Activated CD8-positive, alpha-beta memory T cell treated with anti-CD3 and anti-CD28 coated beads for 48 hours (primary cell): ENCODE measurements around the gene B4GAT1.
"Not testable (repeated sequence)": the region's sequence is repeated elsewhere in the genome, so short reads cannot be mapped to it uniquely, and the experiment has no call there.

ENCODE experiments used
- DNase-seq, 3 experiments: peaks; one replicate each; pipeline ENCODE4 v3.0.0-alpha.2; 2020; ENCODE audit warnings: low read depth in 2 of 3, low spot score in 2 of 3

B4GAT1 gene

DNA sequence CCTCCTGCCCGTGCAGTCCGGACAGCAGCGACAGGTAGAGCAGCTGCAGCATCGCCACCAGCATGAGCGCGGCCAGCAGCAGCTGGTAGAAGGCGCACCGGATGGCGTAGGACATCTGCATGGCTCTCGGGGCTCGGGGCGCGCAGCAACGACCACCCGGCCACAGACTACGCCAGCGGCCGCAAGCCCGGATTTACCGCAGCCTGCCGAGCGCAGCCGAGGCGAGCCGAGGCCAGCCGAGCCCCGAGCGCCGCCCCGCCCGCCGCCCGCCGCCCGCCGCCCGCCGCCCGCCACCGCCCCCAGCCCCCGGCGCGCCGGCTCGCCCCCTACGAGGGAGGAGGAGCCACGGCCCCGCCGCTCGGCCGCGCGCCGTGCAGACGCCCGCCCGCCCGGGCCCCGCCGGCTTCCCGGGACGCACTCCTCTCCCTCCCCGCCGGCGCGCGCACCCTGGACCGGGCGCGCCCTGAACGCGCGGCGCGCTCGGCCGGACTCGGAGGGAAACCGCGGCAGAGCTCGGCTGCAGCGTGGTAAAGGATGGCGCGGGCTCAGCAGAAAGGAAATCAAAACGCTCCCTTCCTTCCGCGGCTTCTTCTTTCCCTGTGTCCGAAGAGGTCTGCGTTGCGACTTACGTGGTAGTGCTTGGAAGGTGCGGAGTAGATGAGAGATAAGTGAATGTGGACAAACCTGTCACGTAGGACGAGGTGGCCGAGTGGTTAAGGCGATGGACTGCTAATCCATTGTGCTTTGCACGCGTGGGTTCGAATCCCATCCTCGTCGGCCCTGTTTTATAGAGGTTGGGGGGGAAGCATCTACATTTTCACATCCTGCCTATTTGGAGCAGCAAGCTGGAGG lies at the start of gene B4GAT1:
Gene B4GAT1, minus strand, starts transcription at position 205 of the 852 bp plus-strand sequence. Its CDS starts 84 bp downstream, at position 121.
- DNase-seq, result peak; percentile 62 to 94 (median 91)

DNA sequence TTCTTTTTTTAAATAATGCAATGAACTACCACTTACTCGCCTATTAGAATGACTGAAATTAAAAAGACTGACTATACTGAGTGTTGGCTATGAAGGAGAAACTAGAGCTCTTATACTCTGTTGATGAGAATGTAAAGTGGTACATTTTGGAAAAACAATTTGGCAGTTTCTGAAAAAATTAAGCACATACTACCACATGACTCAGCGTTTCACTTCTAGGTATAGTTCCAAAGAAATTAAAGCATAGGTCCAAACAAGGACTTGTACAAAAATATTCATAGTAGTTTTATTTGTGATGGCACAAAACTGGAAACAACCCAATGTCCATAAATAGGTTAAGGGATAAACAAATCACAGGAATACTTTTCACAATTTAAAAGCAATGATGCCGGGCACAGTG lies 46.5 kb upstream of the B4GAT1 start:
- no peak for DNase-seq

- no peak for DNase-seq
These were observed 43.9 kb upstream of the B4GAT1 start for GRCh38 chr11:66391322-66391721.

- DNase-seq, result peak in 1 of 3 experiments; percentile 39
These were observed 41.5 kb upstream of the B4GAT1 start for GRCh38 chr11:66388780-66389386.

DNA sequence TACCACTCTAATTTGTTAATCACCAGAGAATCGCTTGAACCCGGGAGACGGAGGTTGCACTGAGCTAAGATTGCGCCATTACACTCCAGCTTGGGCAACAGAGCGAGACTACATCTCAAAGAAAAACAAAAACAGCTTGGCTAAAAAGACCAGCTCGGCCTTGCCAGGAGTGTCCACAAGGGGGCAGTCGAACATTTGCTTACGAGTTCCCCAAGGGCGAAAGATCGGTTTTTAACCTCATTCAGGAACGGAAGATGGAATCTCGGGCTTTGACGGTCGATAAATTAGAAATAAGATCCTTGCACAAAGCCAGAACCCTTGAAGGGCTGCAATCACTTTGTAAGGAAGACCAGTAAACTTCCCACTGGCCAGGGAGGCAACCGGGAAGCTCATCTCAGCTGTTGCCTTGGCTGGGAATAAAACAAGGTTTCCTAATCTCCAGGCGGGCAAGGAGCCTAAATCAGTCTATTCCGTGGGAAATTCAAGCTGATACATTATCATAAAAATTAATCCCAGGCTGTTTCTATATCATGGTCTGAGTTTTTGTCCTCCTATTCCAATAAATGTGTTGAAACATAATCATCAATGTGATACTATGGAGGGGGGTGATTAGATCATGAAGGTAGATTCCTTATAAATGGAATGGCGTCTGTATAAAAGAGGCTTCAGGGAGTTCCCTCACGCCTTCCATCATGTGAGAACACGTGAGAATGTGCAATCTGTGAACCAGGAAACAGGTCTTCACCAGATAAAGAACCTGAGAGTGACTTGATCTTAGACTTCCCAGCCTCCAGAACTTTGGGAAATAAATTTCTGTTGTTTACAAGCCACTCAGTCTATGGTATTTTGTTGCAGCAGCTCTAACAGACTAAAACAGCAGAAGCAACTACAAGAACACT lies 39.0 kb upstream of the B4GAT1 start:
- DNase-seq, result peak in 2 of 3 experiments; percentile 75 to 79

GRCh38 chr11:66384316-66384715 lies 36.9 kb upstream of the B4GAT1 start:
- not testable (repeated sequence) for DNase-seq

GRCh38 chr11:66380264-66380663 lies 32.8 kb upstream of the B4GAT1 start:
- DNase-seq, result not testable (repeated sequence)

DNA sequence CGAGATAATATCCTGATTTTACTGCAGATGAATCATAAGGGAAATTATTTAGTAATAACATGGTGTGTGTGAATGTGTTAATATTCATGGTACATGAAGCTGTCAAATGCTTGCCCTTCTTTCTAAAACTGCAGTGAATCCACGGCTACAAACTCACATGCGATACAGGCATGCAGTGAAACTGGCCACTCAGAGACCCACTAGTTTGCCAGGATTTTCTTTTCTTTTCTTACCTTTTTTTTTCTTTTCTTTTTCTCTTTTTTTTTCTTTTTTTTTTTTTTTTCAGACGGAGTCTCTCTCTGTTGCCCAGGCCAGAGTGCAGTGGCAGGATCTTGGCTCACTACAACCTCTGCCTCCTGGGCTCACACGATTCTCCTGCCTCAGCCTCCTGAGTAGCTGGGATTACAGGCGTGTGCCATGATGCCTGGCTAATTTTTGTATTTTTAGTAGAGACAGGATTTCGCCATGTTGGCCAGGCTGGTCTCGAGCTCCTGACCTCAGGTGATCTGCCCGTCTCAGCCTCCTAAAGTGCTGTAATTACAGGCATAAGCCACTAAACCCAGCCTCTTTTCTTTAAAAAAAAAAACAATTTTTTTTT lies 26.4 kb upstream of the B4GAT1 start:
- DNase-seq, result not testable (repeated sequence)

DNA sequence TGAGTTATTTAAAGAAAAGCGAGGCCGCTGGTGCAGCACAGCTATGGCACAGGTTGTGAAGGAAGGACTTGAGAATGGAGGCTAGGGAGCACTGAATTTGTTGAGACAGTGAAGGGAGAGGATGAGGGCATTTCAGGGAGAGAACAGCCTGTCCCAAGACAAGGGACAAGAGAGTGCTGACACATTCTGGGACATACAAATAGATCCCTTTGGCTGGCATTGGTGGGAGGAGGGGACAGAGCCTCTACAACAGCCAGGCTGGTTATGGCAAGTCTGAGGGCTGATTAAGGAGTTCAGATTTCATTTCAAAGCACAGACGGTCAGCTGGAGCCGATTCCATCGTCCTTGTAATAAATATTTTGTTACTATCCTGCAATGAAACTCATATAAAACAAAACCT lies 25.8 kb upstream of the B4GAT1 start:
- DNase-seq, result no peak

DNA sequence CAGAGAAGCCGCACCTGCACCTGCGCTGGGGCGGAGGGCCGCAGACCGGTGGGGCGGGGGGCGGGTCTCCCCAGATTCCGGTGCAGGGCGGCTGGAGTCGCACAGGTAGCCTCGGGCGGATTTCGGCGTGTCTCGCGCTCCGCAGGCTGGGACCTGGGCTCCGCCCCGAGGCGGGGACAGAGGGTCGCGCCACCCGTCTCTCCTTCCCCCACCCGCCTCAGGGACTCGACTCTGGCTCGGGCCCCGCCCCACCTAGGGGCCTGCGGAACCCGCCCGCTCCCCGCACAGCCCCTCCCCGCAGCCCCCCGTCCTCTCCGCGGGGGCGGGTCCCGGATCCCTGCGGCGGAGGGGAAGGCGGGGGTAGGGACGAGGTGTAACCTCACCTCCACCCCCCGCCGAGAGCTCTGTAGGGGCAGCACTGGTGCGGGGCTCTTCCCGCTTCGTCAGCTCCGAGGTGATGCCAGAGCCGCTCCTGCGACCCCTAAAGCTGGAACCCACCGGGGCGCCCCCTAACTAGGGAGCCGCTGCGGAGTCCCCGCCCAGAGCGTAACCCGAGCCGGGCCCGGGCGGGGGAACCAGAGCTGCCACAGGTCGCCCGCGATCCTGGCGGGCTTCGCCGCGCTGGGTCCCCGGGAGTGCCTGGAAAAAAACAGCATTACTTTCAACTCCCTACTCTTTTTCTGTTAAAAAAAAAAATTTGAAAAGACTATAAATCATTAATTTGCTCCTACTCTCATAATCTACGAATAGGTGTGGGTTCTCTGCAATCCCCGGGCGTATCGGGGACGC lies 24.4 kb upstream of the B4GAT1 start, which contains the start of gene SLC29A2:
Gene SLC29A2, minus strand, starts transcription at position 134 of the 789 bp plus-strand sequence. CDS start 169 bp downstream, outside the sequence.
- peak; percentile 39 to 65 (median 58) for DNase-seq

GRCh38 chr11:66369073-66369894 lies 21.9 kb upstream of the B4GAT1 start:
- no peak for DNase-seq

- DNase-seq, result no peak
These were observed 21.1 kb upstream of the B4GAT1 start for GRCh38 chr11:66368484-66368883.

DNA sequence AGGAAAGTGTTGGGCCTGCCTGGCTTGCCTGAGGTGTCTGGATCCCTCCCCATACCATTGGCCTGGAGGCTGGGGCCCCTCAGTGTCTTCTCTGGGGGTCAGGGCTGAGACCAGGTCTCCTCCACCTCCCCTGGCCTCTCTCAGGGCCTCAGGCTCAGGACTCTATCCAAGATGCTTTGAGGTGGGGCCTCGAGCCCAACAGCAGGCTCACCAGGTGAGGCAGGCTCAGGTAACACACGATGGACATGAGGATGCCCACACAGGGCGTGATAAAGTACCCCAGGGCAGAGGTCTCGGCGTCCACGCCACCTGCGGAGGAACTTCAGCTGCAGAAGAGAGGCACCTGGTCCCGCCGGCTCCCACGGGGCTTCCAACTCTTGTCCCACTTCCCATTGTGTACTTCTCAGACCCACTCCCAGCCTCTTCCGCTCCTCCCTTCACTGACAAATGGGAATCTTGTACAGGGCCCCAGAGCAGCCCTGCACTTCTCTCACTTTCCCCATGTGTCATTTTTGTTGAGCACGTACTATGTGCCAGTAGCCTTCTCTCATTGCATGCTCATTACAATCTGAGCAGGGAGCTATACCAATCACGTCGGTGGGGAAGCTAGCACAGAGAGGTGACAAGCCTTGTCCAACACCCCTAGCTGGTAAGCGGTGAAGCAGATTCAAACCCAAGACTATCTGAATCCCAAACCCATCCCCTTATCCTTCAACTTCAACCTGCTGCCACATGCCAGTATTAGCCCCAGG lies 20.3 kb upstream of the B4GAT1 start:
- DNase-seq, result no peak

DNA sequence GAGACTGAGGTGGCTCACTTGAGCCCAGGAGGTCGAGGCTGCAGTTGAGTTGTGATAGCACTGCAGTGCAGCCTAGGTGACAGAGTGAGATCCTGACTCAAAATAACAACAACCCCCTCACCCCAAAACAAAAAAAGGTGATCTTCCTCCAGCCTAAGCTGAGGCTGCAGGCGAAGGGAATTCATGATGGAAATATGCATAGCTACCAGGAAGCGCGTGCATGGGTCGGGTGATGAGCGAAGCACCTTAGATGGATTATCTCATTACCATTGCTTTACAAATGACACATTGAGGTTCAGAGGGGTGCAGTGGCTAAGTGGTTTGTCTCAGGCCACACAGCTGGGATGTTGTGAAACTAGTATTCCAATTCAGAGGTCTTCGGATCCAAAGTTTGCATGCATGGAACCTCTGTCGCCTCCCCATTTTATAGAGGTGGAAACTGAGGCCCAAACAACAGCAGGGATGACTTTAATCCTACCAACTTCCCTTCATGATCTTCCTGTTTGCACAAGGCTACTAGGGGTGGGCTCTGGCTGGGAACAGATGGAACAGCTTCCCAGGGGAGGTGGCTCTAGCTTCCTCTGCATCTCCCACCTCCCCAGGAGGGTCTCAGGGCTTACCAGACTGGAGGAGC lies 19.5 kb upstream of the B4GAT1 start:
- DNase-seq, result no peak

GRCh38 chr11:66365711-66366619 lies 18.5 kb upstream of the B4GAT1 start:
- no peak for DNase-seq

- DNase-seq, result no peak
These were observed 17.7 kb upstream of the B4GAT1 start for GRCh38 chr11:66365166-66365565.
